Stromal cell of bone marrow (primary cell): ENCODE data around the gene CD109.
"Not testable (repeated sequence)": the region's sequence is repeated elsewhere in the genome, so short reads cannot be mapped to it uniquely, and the experiment has no call there.

Experiments
- DNase-seq: peaks from one replicate; pipeline ENCODE4 v3.0.0-alpha.2; 2012; ENCODE audit warnings: low read depth

The CD109 gene

DNA sequence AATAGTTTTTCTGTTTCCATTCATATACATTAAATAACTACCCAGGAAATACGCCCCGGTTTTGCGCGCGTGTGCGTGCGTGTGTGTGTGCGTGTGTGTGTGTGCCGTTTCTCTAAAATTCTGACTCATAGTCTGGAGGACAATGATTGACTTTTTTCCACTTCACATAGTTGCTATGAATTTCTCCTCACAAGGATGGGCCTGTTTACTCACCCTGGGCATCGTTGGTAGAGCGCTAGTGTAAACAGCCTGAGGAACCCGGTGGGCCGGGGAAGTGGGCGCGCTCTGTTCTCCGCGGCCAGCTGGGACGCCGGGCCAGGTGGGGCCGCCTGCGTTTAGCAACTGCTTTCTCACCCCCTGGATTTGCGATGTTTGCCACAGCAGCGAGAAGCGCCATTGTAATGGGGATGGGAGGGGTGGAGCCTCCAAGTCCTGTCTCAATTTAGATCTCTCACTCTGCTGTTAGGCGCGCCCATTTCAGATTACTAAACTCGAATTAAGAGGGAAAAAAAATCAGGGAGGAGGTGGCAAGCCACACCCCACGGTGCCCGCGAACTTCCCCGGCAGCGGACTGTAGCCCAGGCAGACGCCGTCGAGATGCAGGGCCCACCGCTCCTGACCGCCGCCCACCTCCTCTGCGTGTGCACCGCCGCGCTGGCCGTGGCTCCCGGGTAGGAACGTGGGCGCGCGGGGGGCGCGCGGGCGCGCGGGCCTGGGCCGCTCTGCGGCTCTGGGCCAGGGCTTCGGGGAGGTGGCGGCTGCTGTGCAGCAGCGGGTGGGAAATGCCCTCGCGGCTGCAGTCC is at the start of gene CD109:
Gene CD109, plus strand, starts transcription at position 585 of the 803 bp plus-strand sequence. Its CDS starts 13 bp downstream, at position 598.
- DNase-seq: peak; percentile 69

GRCh38 chr6:73648166-73648565 is 47.8 kb upstream of the CD109 start:
- no peak for DNase-seq

DNA sequence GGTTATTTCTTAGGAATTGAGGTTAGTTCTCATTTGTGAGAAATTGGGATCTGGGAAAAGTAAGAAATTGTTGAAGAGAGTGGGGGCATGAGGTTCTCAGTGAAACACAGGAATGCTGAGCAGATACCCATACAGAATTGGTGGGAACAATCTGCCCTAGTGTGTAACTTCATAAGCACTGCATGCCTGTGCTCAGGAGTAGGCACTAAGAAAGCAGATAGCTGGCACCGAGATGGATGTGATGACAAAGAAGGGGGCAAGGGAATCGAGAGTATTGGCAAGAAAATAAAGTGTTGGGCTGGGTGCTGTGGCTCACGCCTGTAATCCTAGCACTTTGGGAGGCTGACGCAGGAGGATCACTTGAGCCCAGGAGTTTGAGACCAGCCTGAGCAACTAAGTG is 46.2 kb upstream of the CD109 start:
- DNase-seq: no peak

DNA sequence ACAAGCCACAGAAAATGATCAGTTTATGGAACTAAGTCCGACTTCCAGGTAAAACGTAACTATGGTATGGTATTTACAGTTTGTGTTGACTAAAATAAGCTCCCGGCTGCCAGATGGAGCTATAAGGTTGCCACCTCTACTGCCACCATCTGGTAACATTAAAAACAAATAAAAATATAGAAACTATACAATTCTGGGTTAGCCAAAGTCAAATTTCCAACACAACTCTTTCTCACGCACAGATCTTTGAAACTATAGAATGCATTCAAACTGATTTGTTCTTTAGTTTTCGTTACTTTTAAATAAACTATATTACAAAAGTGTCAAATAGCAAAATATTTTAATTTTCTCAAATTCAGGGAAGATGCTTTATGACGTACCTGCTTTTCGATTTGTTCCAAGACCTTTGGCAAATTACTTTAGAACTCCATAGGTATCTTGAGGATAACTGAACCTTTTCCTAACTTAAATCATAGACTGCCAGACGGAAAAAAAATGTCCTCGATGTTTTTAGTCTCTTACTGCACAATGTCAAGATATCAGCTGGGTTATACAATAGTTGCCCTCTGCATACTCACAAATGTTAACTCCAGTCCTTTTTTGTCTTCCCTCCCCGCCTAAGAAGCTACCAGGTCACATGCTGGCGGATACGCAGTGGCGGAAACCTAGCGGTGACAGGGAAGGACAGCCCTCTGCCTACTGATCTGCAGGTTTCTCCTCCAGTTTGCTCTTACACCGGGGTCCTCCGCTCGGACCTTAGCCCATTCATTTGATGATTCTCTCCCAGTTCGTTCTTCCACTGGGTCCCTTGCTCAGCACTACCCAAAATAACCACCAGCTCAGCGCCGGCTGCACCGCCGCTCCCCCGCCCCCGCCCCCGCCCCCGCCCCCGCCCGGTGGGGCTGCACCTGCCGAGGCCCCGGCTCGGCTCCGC is 43.1 kb upstream of the CD109 start:
- DNase-seq: no peak

DNA sequence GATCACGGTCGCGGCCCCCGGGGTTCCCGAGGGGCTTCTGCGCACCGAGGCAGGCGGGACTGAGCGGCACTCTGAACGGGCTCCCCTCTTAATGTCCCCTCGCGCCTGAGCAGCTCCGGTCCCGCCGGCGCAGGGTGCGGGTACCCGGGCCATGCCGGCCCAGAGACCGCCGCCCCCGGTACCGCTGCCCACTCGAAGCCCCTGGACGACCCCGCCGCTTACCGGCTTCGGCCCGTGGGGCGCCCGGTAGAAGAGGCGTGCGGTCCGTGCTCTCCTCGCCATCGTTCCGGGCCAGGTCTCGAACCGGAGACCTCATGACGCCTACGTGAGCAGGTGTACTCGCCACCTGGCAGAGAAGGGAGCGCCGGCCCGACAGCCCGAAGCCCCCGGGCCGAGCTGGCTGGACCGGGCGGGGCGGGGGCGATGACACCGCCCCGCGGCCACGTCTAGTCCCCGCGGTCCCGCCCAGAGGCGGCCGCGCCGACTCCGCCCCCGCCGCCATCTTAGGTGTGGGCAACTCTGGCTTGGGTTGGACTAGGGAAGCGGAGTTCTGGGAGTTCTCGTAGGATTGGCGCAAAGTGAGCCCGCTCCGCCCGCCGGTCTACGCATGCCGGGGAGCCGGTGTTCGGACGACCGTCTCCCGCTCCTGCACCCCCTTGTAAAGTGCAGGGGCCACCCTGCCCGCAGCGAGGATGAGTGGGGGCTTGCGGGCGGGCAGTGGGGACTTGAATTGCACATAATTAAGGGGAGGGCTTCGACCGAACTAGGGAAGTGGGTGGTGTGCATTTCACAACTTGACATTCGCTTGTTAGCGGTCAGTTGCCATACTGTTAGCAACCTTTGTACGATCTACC is 42.2 kb upstream of the CD109 start, which contains the start of gene SLC17A5:
Gene SLC17A5, minus strand, starts transcription at position 422 of the 854 bp plus-strand sequence. Its CDS starts 106 bp downstream, at position 316.
- DNase-seq: peak; percentile 93

DNA sequence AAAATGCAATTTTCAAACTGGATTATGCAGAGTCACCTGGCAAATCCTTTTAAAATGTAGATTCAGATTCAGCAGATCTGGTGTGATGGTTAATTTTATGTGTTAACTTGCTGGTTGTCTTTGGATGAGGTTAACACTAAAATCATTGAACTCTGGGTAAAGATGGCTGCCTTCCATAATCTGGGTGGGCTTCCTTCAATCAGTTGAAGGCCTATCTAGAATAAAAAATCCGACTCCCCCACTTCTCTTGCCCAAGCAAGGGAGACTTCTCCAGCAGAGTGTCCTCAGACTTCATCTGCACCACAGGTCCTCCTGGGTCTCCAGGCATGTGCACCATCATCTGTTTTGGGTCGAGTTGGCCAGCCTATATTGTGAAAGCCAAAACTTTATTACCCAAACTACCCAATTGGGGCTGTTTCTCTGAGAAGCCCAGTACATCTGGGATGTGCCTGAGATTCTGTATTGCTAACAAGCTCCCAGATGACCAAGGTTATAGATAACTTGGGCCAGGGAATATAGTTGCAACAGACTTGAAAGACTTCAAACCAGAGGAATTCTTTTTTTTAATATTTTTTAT is 40.6 kb upstream of the CD109 start:
- DNase-seq: no peak

DNA sequence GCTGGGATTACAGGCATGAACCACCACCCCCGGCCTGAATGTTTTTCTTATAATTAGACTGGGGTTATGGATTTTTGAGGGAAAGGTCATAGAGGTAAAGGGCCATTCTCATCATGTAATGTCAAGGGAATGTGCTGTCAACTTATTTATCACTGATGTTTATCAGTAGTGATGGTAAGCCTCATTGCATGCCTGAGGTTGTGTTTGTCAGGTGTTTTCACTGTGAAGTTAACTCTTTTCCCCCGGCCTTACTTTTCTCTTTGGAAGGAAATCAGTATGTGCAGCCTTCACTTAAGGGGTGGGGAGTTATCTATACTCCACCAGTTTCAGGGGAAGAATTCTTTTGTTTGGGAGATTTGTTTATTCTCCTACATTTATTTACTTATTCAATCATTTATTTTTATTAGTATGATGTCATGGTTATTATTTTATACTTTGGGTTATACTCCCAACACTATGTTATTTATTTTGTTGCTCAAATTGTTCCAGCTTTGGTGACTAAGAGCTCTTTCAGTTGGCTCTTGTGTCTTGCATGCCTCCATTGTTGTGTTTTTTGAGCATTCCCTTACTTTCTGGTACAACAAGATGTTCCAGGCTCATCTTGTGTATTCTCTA is 39.4 kb upstream of the CD109 start:
- DNase-seq: no peak

GRCh38 chr6:73657201-73657600 is 38.8 kb upstream of the CD109 start:
- DNase-seq: no peak

- no peak for DNase-seq
Measured at GRCh38 chr6:73664701-73665100, 31.3 kb upstream of the CD109 start.

GRCh38 chr6:73665686-73666319 is 30.2 kb upstream of the CD109 start:
- DNase-seq: no peak

- no peak for DNase-seq
Measured at GRCh38 chr6:73666393-73666792, 29.6 kb upstream of the CD109 start.

- DNase-seq: no peak
Measured at GRCh38 chr6:73667798-73668197, 28.2 kb upstream of the CD109 start.

DNA sequence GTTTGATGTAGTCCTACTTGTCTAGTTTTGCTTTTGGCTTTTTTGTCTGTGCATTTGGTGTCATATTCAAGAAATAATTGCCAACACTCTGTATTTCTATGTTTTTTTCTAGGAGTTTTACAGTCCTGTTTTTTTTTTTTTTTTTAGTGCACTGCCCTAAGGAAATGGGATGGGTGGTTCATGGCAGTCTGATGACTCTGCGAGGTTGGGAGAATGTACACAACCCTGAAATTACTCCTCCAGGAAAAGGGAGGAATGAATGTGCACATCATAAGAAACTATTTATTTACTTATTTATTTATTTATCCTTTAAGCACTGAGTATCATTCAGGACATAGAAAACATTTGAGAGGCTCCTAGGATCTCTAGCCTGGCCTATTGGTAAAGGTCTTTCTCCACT is 27.0 kb upstream of the CD109 start:
- no peak for DNase-seq

DNA sequence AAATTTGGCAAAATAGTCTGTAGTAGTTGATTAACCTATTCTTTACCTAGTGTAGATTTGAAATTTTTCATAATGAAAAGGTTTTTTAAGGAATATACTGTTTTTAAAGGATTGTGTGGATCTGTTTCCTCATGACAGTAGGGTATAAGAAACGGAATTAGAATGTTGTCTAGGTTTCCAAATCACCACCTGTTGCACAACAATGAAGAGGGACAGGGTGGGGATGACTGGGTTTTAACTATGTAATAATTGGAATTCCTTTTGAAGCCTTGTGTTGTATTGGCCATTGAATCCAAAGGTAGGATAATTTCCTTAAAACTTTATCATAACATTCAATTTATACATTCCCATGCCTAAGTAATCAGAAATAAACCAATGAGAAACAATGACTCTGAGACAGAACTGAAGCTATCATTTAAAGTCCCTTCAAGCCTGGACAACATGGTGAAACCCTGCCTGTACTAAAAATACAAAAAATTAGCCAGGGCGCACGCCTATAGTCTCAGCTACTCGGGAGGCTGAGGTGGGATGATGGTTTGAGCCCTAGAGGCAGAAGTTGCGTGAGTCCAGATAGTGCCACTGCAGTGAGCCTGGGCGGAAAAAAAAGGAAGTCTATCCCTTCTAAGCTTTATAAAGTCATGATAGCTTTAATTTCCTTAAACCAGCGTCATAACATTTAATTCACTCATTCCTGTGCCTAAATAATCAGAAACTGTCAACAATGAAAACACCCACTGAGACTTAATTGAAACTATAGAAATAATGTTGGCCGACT is 23.9 kb upstream of the CD109 start:
- DNase-seq: no peak

GRCh38 chr6:73675466-73676098 is 20.4 kb upstream of the CD109 start:
- peak; percentile 62 for DNase-seq

GRCh38 chr6:73679009-73679408 is 17.0 kb upstream of the CD109 start:
- no peak for DNase-seq

DNA sequence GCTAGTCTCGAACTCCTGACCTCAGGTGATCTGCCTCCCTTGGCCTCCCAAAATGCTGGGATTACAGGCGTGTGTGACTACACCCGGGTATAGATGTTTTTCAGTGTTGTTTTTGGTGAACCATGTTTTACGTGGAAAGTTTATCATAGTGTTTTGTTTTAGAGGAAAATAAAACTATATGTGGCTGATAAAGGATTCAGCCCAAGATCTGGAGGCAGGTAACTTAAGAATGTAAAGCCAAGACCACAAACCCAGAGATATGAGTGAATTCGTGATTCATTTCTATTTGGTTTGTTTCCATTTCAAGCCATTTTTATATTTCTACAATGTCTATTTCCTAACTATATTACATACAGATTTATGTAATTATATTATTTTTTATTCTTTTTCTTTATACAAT is 16.2 kb upstream of the CD109 start:
- DNase-seq: not testable (repeated sequence)

DNA sequence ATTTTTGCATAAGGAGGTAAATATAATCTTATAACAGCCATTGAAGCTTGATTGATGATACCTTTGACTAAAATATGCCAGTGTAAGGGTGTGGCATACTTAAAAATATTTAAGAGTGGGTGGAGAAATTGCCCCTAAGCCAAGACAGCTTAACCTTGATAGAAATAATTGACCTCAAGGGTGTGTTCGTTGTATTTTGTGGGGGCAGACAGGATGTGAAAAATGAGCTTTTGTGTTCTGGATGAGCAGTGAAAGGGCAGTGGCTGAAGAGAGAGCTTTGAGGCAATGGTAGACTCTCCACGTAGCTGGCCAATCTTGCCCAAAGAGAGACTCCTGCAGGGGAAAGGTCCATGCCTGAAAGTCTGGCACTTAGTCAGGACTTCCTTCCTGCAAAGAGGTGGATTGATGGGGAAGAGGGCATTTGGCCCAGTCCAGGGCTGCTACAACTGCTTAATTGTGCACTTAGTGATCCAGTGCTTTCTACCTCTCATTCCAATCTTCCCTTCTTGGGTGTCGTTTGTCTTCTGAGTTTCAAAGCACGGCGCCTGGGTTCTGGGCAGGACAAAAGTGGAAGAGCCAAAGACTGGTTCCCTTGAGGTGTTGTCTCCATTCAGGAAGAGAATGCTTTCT is 15.6 kb upstream of the CD109 start:
- no peak for DNase-seq

GRCh38 chr6:73683574-73683973 is 12.4 kb upstream of the CD109 start:
- DNase-seq: not testable (repeated sequence)
